Right lobe of liver (tissue), 6 donors: Measurements from ENCODE around the gene CPNE7. TPM values are rescaled to one million over a fixed set of nuclear protein-coding genes. Genes with fewer than 3 reads are reported as not detected.
"Not testable (repeated sequence)": the region's sequence is repeated elsewhere in the genome, so short reads cannot be mapped to it uniquely, and the experiment has no call there.

Experiments used
- ATAC-seq, 4 donors: fragments of 200-7000 bp; cut with Tn5 transposase; one replicate each; pipeline ENCODE4 v1.9.1; 2020; ENCODE audit warnings: mild to moderate bottlenecking in 4 of 4, moderate library complexity in 4 of 4
- DNase-seq, 3 donors: peaks; one replicate each; pipeline ENCODE4 v3.0.0-alpha.2; 2020
- H3K27ac ChIP-seq, 3 donors: fragments of 200-600 bp; one replicate each; pipeline ENCODE4 v1.8.0; 2022
- H3K27me3 ChIP-seq, 2 donors: fragments of 200-600 bp; one replicate each; pipeline ENCODE4 v1.8.0; 2022
- H3K36me3 ChIP-seq, 4 donors: fragments of 200-600 bp; sonication (generic) in 1 of 4; one replicate each; pipeline versions ENCODE4 v1.5.1 to v1.8.0; 2017 to 2022; ENCODE audit warnings: control low read depth in 1 of 4
- H3K4me1 ChIP-seq, 4 donors: fragments of 200-600 bp; sonication (generic) in 1 of 4; one replicate each; pipeline versions ENCODE4 v1.5.1 to v1.8.0; 2017 to 2022; ENCODE audit warnings: control low read depth in 1 of 4
- H3K4me3 ChIP-seq, 3 donors: fragments of 200-600 bp; one replicate each; pipeline ENCODE4 v1.8.0; 2022
- H3K9me3 ChIP-seq, 4 donors: fragments of 200-600 bp; sonication (generic) in 1 of 4; one replicate each; pipeline versions ENCODE4 v1.5.1 to v1.8.0; 2017 to 2022; ENCODE audit warnings: control low read depth in 1 of 4
- CTCF ChIP-seq, 4 donors: fragments of 200-600 bp in 3 of 4; fragments of 450-650 bp in 1 of 4; IDR thresholded peaks; one replicate each; pipeline versions ENCODE4 v1.5.1 to v1.8.0; 2016 to 2022; ENCODE audit warnings: antibody characterized with exemption in 4 of 4, mild to moderate bottlenecking in 2 of 4
- POLR2A ChIP-seq: fragments of 450-650 bp; IDR thresholded peaks from one replicate; pipeline ENCODE4 v1.6.1; 2017; ENCODE audit warnings: antibody characterized with exemption, mild to moderate bottlenecking
- WGBS: methylation state at CpG from one replicate; pipeline ENCODE4 v1.1.6; 2018; ENCODE audit warnings: low coverage, low lambda C conversion rate; ENCODE audit not compliant: insufficient coverage; ENCODE audit errors: missing lambda C conversion rate; 5-methylcytosine and 5-hydroxymethylcytosine counted together
- intact Hi-C, 2 donors: fragments of 100-400 bp; cut with DNase I; formaldehyde crosslinking; loops; one replicate each; pipeline versions ENCODE4 v1.11.2 to v1.14.1; 2022
- total RNA-seq, 6 experiments: library from RNA; depleted of rRNA in 2 of 6; stranded (reverse); fragments of >200 nt in 2 of 6; fragmentation: NEBNext Ultra II Directional in 3 of 6; extraction: Animal tissue kit (Norgen Biotek cat#: 25700) in 3 of 6; gene quantifications; one replicate each; pipeline versions ENCODE4 v1.1.0 to v1.2.4, GENCODE V29; 2016 to 2023
- donor health status: DM: no; HTN: yes; CAD: no.
- donor health status: DM: no; HTN: no; CAD: no.
- donor health status: DM: no; HTN: no; CAD: no.
- donor health status: DM: no; HTN: yes; CAD: no.
- donor health status: DM: no; HTN: yes; CAD: no.

CPNE7 gene
- total RNA-seq, 6 experiments from 2014 or later = 0.33 to 3.7 (median 0.77) TPM

GRCh38 chr16:89586218-89586617 lies 10.7 kb downstream of the CPNE7 start:
- Histone ChIP-seq H3K36me3 (no peaks in the 10 kb centered on the region), H3K4me1 (peaks cover 0 to 11% (median 4%) of the 10 kb centered on the region in 4 donors), H3K27me3 (no peaks in the 10 kb centered on the region), H3K9me3 (no peaks in the 10 kb centered on the region), H3K27ac (no peak overlapping the region), H3K4me3 (no peak overlapping the region)
- ATAC-seq = no peak
- DNase-seq = no peak
- 20% methylated on average over 1 of the region's 7 CpGs for WGBS
- TF ChIP-seq POLR2A (no peak), CTCF (IDR thresholded peaks at IDR 0.05) (no peak)
- intact Hi-C loops = no loop called here

- Histone ChIP-seq H3K4me3 (no peak overlapping the region), H3K9me3 (no peaks in the 10 kb centered on the region), H3K36me3 (no peaks in the 10 kb centered on the region), H3K4me1 (peaks cover 0 to 8% (median 3%) of the 10 kb centered on the region in 4 donors), H3K27ac (no peak overlapping the region), H3K27me3 (no peaks in the 10 kb centered on the region)
- WGBS = 33% methylated on average over 1 of the region's 25 CpGs
- ATAC-seq (peak in 1 of 4 donors; percentile 3), DNase-seq (no peak)
- TF ChIP-seq CTCF (IDR thresholded peaks at IDR 0.05) (no peak), POLR2A (no peak)
- intact Hi-C loops = no loop called here
Measured at GRCh38 chr16:89586853-89587252, 11.3 kb downstream of the CPNE7 start.

- H3K27me3 ChIP-seq, H3K4me3 ChIP-seq, H3K9me3 ChIP-seq, H3K36me3 ChIP-seq, intact Hi-C loops, H3K27ac ChIP-seq, ATAC-seq, DNase-seq, H3K4me1 ChIP-seq: not testable (repeated sequence)
- WGBS = no CpG with 5 or more reads among the region's 36 CpGs
Measured at GRCh38 chr16:89587676-89588075, 12.1 kb downstream of the CPNE7 start.

- Histone ChIP-seq H3K27me3 (no peaks in the 10 kb centered on the region), H3K9me3 (no peaks in the 10 kb centered on the region), H3K36me3 (no peaks in the 10 kb centered on the region), H3K4me3 (no peak overlapping the region), H3K4me1 (no peaks in the 10 kb centered on the region), H3K27ac (no peak overlapping the region)
- TF ChIP-seq CTCF (IDR thresholded peaks at IDR 0.05) = no peak
- no peak for TF ChIP-seq POLR2A
- ATAC-seq (no peak), DNase-seq (no peak)
- 95% methylated on average over 7 of the region's 26 CpGs for WGBS
- intact Hi-C loops = no loop called here
Measured at GRCh38 chr16:89588413-89589109, 13.0 kb downstream of the CPNE7 start.

- no peaks in the 10 kb centered on the region for H3K27me3 ChIP-seq
- no peaks in the 10 kb centered on the region for H3K9me3 ChIP-seq
- no peak for ATAC-seq
- intact Hi-C loops = no loop called here
- WGBS = 94% methylated on average over 6 of the region's 21 CpGs
- H3K27ac ChIP-seq = no peak overlapping the region
- no peak overlapping the region for H3K4me3 ChIP-seq
- DNase-seq = no peak
- TF ChIP-seq CTCF (IDR thresholded peaks at IDR 0.05) = no peak
- TF ChIP-seq POLR2A = no peak
- H3K4me1 ChIP-seq = no peaks in the 10 kb centered on the region
- no peaks in the 10 kb centered on the region for H3K36me3 ChIP-seq
Measured at GRCh38 chr16:89589241-89589926, 13.8 kb downstream of the CPNE7 start.
